Effector memory CD8-positive, alpha-beta T cell (primary cell): ENCODE measurements around the gene SPRR2A.
"Not testable (repeated sequence)": the region's sequence is repeated elsewhere in the genome, so short reads cannot be mapped to it uniquely, and the experiment has no call there.

Experiments
- ATAC-seq: fragments of 150-1000 bp; cut with Tn5 transposase; replicated peaks from 2 replicates; pipeline ENCODE4 v1.10.0; 2021; ENCODE audit warnings: mild to moderate bottlenecking, moderate library complexity
- DNase-seq, 3 experiments: peaks; one replicate each; pipeline ENCODE4 v3.0.0; 2021
- H3K27ac Mint-ChIP-seq, 2 donors: one replicate each; pipeline ENCODE4 v1.8.0; 2022; ENCODE audit warnings: mild to moderate bottlenecking in 2 of 2, mixed read lengths in 2 of 2, moderate library complexity in 2 of 2
- H3K27me3 Mint-ChIP-seq, 2 donors: one replicate each; pipeline ENCODE4 v1.8.0; 2022; ENCODE audit warnings: mixed read lengths in 2 of 2
- H3K36me3 Mint-ChIP-seq: one replicate; pipeline ENCODE4 v1.8.0; 2022; ENCODE audit warnings: mild to moderate bottlenecking, moderate library complexity, mixed read lengths; ENCODE audit not compliant: insufficient read depth
- H3K4me1 Mint-ChIP-seq, 2 donors: one replicate each; pipeline ENCODE4 v1.8.0; 2022; ENCODE audit warnings: low read depth in 2 of 2, mixed read lengths in 2 of 2
- H3K4me3 Mint-ChIP-seq, 2 donors: one replicate each; pipeline ENCODE4 v1.8.0; 2022; ENCODE audit warnings: mild to moderate bottlenecking in 2 of 2, mixed read lengths in 2 of 2, moderate library complexity in 2 of 2
- H3K9me3 Mint-ChIP-seq, 2 donors: one replicate each; pipeline ENCODE4 v1.8.0; 2022; ENCODE audit warnings: mixed read lengths in 2 of 2

The SPRR2A gene

GRCh38 chr1:153049211-153049610, 8.1 kb downstream of the SPRR2A start:
- no peak for ATAC-seq
- Mint-ChIP-seq H3K36me3 (no peaks in the 10 kb centered on the region), H3K4me1 (no peaks in the 10 kb centered on the region), H3K27ac (no peak overlapping the region), H3K27me3 (peaks cover 55 to 56% of the 10 kb centered on the region in 2 donors), H3K9me3 (peaks cover 0 to 4% of the 10 kb centered on the region in 2 donors), H3K4me3 (no peak overlapping the region)
- no peak for DNase-seq

- no peak for DNase-seq
- H3K9me3 Mint-ChIP-seq: no peaks in the 10 kb centered on the region
- no peaks in the 10 kb centered on the region for H3K36me3 Mint-ChIP-seq
- no peaks in the 10 kb centered on the region for H3K4me1 Mint-ChIP-seq
- ATAC-seq: no peak
- H3K27me3 Mint-ChIP-seq: peaks cover 64 to 65% of the 10 kb centered on the region in 2 donors
- no peak within 1 kb of the TSS for H3K4me3 Mint-ChIP-seq
- no peak within 1 kb of the TSS for H3K27ac Mint-ChIP-seq
These were observed 16.2 kb downstream of the SPRR2A start, which contains the start of gene SPRR2D for GRCh38 chr1:153040950-153041631. SPRR2D (minus strand) TSS chr1:153041120; CDS start chr1:153040346, 774 bp downstream.

- Mint-ChIP-seq H3K4me3 (no peak overlapping the region), H3K27me3 (peaks cover 26 to 42% of the 10 kb centered on the region in 2 donors), H3K27ac (no peak overlapping the region), H3K36me3 (no peaks in the 10 kb centered on the region), H3K4me1 (no peaks in the 10 kb centered on the region), H3K9me3 (no peaks in the 10 kb centered on the region)
- DNase-seq (no peak), ATAC-seq (no peak)
These were observed 22.1 kb downstream of the SPRR2A start for GRCh38 chr1:153035211-153035610.

- H3K27ac Mint-ChIP-seq: no peak overlapping the region
- DNase-seq (no peak), ATAC-seq (no peak)
- peaks cover 1 to 13% of the 10 kb centered on the region in 2 donors for H3K9me3 Mint-ChIP-seq
- H3K4me1 Mint-ChIP-seq: no peaks in the 10 kb centered on the region
- H3K27me3 Mint-ChIP-seq: peaks cover 28 to 49% of the 10 kb centered on the region in 2 donors
- no peaks in the 10 kb centered on the region for H3K36me3 Mint-ChIP-seq
- no peak overlapping the region for H3K4me3 Mint-ChIP-seq
These were observed 24.5 kb downstream of the SPRR2A start for GRCh38 chr1:153032677-153033308.

GRCh38 chr1:153032073-153032472, 25.2 kb downstream of the SPRR2A start:
- H3K36me3 Mint-ChIP-seq: no peaks in the 10 kb centered on the region
- ATAC-seq: no peak

GRCh38 chr1:153030895-153031294, 26.4 kb downstream of the SPRR2A start, which contains the start of gene SPRR1B:
SPRR1B (plus strand) TSS chr1:153031203; CDS start chr1:153032346, 1,143 bp downstream.
- H3K36me3 Mint-ChIP-seq: no peaks in the 10 kb centered on the region
- H3K27me3 Mint-ChIP-seq: peaks cover 22 to 61% of the 10 kb centered on the region in 2 donors
- no peaks in the 10 kb centered on the region for H3K4me1 Mint-ChIP-seq
- no peak within 1 kb of the TSS for H3K4me3 Mint-ChIP-seq
- ATAC-seq (no peak), DNase-seq (no peak)
- H3K27ac Mint-ChIP-seq: no peak within 1 kb of the TSS
- H3K9me3 Mint-ChIP-seq: peaks cover 1 to 13% of the 10 kb centered on the region in 2 donors

More at GRCh38 chr1:153032073-153032472, 25.2 kb downstream of the SPRR2A start:
- Mint-ChIP-seq H3K9me3 (peaks cover 1 to 13% of the 10 kb centered on the region in 2 donors), H3K27me3 (peaks cover 22 to 51% of the 10 kb centered on the region in 2 donors), H3K27ac (no peak overlapping the region), H3K4me3 (no peak overlapping the region), H3K4me1 (no peaks in the 10 kb centered on the region)
- no peak for DNase-seq

GRCh38 chr1:153028766-153029165, 28.5 kb downstream of the SPRR2A start:
- Mint-ChIP-seq H3K9me3 (peaks cover 1 to 13% of the 10 kb centered on the region in 2 donors), H3K36me3 (no peaks in the 10 kb centered on the region), H3K27me3 (peaks cover 22 to 70% of the 10 kb centered on the region in 2 donors), H3K4me3 (no peak overlapping the region), H3K27ac (no peak overlapping the region), H3K4me1 (no peaks in the 10 kb centered on the region)
- DNase-seq: no peak
- ATAC-seq: no peak

- DNase-seq: no peak
- no peaks in the 10 kb centered on the region for H3K36me3 Mint-ChIP-seq
- H3K4me3 Mint-ChIP-seq: no peak overlapping the region
- ATAC-seq: no peak
- H3K27me3 Mint-ChIP-seq: peaks cover 42 to 77% of the 10 kb centered on the region in 2 donors
- no peak overlapping the region for H3K27ac Mint-ChIP-seq
- peaks cover 1 to 13% of the 10 kb centered on the region in 2 donors for H3K9me3 Mint-ChIP-seq
- no peaks in the 10 kb centered on the region for H3K4me1 Mint-ChIP-seq
These were observed 31.5 kb downstream of the SPRR2A start for GRCh38 chr1:153025797-153026196.

GRCh38 chr1:153024413-153024812, 32.9 kb downstream of the SPRR2A start:
- Mint-ChIP-seq H3K36me3 (no peaks in the 10 kb centered on the region), H3K9me3 (peaks cover 1 to 13% of the 10 kb centered on the region in 2 donors), H3K27me3 (peaks cover 50 to 69% of the 10 kb centered on the region in 2 donors), H3K27ac (no peak overlapping the region), H3K4me1 (no peaks in the 10 kb centered on the region), H3K4me3 (no peak overlapping the region)
- DNase-seq (no peak), ATAC-seq (no peak)

- DNase-seq: no peak
- no peak overlapping the region for H3K27ac Mint-ChIP-seq
- ATAC-seq: no peak
- peaks cover 44 to 65% of the 10 kb centered on the region in 2 donors for H3K27me3 Mint-ChIP-seq
- no peak overlapping the region for H3K4me3 Mint-ChIP-seq
- no peaks in the 10 kb centered on the region for H3K4me1 Mint-ChIP-seq
- H3K36me3 Mint-ChIP-seq: no peaks in the 10 kb centered on the region
- peaks cover 0 to 3% of the 10 kb centered on the region in 2 donors for H3K9me3 Mint-ChIP-seq
These were observed 34.2 kb downstream of the SPRR2A start for GRCh38 chr1:153023109-153023508.

GRCh38 chr1:153022340-153022739, 35.0 kb downstream of the SPRR2A start:
- not testable (repeated sequence) for H3K9me3 Mint-ChIP-seq, H3K27ac Mint-ChIP-seq, ATAC-seq, H3K4me3 Mint-ChIP-seq, H3K36me3 Mint-ChIP-seq, H3K4me1 Mint-ChIP-seq, DNase-seq
- peaks cover 41 to 67% of the 10 kb centered on the region in 2 donors for H3K27me3 Mint-ChIP-seq

- not testable (repeated sequence) for H3K27ac Mint-ChIP-seq
- H3K27me3 Mint-ChIP-seq: peaks cover 41 to 65% of the 10 kb centered on the region in 2 donors
These were observed 35.5 kb downstream of the SPRR2A start for GRCh38 chr1:153021829-153022228.

GRCh38 chr1:153011235-153011758, 46.0 kb downstream of the SPRR2A start:
- H3K36me3 Mint-ChIP-seq, H3K27ac Mint-ChIP-seq, H3K4me1 Mint-ChIP-seq, ATAC-seq, H3K4me3 Mint-ChIP-seq, DNase-seq, H3K9me3 Mint-ChIP-seq: not testable (repeated sequence)
- peaks cover 5 to 19% of the 10 kb centered on the region in 2 donors for H3K27me3 Mint-ChIP-seq

More at GRCh38 chr1:153021829-153022228, 35.5 kb downstream of the SPRR2A start:
- H3K9me3 Mint-ChIP-seq, H3K36me3 Mint-ChIP-seq, DNase-seq, ATAC-seq, H3K4me1 Mint-ChIP-seq, H3K4me3 Mint-ChIP-seq: not testable (repeated sequence)
